ENCODE data around the gene TMEM8B. TPM values are rescaled to one million over a fixed set of nuclear protein-coding genes. Genes with fewer than 3 reads are reported as not detected.

The TMEM8B gene, protein sequence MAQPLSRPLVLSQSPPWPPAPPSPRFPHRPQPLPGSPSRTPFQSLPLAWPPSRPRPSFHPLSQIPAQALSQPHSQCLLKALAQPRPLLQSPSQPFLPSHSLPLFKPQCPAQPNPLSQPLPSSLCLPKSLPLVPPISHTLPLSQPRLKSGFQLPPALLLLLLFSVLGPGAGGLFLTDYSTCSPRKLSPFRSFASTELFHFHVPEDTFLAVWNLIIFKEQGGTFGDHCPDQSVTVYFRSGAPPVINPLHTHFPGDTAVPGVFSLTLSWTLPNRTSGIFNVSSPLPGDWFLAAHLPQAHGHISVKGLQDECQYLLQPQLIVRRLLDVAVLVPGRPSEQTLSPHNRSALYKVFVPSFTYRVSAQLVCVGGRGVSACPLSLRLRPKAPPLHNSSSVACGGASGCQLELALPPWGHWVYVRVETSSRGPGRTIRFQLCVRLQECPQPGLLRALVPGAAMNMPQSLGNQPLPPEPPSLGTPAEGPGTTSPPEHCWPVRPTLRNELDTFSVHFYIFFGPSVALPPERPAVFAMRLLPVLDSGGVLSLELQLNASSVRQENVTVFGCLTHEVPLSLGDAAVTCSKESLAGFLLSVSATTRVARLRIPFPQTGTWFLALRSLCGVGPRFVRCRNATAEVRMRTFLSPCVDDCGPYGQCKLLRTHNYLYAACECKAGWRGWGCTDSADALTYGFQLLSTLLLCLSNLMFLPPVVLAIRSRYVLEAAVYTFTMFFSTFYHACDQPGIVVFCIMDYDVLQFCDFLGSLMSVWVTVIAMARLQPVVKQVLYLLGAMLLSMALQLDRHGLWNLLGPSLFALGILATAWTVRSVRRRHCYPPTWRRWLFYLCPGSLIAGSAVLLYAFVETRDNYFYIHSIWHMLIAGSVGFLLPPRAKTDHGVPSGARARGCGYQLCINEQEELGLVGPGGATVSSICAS
- 0.86 and 1.9 TPM in 2 replicates for total RNA-seq

DNA sequence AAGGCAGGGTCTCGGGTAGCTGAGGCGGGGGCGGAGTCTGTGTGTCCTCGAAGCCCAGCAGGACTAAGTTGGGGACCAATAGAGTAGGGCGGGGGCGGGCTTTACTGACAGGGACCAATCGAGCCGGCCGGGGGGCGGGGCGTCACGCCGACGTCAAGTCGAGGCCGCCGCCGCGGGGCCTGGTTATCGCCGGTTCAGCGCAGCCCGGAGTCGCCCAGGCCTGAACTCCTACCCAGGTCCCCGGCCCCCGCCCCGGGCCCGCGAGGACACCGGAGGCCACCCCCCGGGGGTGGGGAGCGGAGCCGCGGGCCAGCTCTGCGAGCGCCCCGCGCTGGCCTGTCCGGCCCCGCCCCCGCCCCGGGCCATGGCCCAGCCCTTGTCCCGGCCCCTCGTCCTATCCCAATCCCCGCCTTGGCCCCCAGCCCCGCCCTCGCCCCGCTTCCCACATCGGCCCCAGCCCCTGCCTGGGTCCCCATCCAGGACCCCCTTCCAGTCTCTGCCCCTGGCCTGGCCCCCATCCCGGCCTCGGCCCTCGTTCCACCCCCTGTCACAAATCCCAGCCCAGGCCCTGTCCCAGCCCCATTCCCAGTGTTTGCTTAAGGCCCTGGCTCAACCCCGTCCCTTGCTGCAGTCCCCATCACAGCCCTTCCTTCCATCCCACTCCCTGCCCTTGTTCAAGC is at the start of gene TMEM8B:
Gene TMEM8B, plus strand, starts transcription at position 145 of the 680 bp plus-strand sequence. Its CDS starts 220 bp downstream, at position 365.
- DNase-seq (ENCODE audit: low read depth), result peak; percentile 92
- peak within 1 kb of the TSS; percentile 72 for H3K4me3 ChIP-seq (ENCODE audit: low read depth, low read length)
- TF ChIP-seq, protein P1, sequence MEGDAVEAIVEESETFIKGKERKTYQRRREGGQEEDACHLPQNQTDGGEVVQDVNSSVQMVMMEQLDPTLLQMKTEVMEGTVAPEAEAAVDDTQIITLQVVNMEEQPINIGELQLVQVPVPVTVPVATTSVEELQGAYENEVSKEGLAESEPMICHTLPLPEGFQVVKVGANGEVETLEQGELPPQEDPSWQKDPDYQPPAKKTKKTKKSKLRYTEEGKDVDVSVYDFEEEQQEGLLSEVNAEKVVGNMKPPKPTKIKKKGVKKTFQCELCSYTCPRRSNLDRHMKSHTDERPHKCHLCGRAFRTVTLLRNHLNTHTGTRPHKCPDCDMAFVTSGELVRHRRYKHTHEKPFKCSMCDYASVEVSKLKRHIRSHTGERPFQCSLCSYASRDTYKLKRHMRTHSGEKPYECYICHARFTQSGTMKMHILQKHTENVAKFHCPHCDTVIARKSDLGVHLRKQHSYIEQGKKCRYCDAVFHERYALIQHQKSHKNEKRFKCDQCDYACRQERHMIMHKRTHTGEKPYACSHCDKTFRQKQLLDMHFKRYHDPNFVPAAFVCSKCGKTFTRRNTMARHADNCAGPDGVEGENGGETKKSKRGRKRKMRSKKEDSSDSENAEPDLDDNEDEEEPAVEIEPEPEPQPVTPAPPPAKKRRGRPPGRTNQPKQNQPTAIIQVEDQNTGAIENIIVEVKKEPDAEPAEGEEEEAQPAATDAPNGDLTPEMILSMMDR (IDR thresholded peaks at IDR 0.05; ENCODE audit: insufficient read depth, low read depth, low read length), result no peak

DNA sequence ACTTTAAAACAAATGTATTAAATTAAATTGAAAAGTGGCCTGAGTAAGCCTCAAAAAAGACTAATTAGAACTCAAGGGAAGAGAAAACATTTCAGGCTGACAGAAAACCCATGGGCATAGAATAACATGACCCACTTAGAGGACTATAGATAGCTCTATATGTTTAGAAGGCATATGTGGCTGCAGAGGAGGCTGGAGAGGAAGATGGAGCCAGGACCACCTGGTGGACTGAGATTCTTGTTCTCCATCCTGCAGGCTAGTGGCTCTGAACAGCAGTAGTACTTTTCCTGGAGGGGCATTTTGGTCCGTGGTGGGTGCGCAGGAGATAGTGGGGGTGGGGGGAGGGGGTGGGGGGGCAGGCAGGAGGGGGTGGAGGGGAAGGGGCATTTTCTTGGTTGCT is 48.0 kb upstream of the TMEM8B start:
- no peak for DNase-seq (ENCODE audit: low read depth)
- H3K4me3 ChIP-seq (ENCODE audit: low read depth, low read length), result no peak overlapping the region
- TF ChIP-seq, protein P1 (IDR thresholded peaks at IDR 0.05; ENCODE audit: insufficient read depth, low read depth, low read length), result no peak

DNA sequence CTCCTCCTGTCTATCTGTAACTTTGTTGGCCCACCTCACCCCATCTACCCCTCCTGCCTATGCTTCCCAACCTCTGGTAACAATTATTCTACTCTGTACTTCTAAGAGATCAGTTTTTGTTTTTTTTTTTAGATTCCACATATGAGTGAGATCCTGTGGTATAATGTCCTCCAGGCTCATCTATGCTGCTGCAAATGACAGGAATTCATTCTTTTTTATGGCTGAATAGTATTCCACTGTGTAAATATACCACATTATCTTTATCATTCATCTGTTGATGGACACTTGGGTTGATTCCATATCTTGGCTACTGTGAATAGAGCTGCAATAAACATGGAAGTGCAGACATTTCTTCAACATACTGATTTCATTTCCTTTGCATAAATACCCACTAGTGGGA is 45.6 kb upstream of the TMEM8B start:
- no peak overlapping the region for H3K4me3 ChIP-seq (ENCODE audit: low read depth, low read length)
- TF ChIP-seq, protein P1 (IDR thresholded peaks at IDR 0.05; ENCODE audit: insufficient read depth, low read depth, low read length), result no peak
- no peak for DNase-seq (ENCODE audit: low read depth)

DNA sequence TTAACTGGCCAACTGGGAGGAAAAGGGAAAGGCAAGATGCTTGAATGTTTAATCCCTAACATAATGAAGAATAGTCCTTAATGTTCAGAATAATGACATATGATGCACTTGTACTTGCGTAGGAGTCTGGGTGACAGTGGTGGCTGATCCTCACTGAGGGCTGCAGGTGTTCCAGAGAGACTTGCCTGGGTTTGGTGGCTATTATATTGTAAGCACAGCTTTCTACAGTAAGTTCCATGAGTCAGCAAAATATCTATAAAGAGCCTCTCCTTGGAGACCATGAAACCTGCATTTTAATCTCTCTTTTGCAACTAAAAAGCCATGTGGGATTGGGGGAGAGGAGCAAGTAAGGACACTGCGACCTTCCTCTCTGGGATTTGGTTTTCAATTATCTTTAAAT is 39.5 kb upstream of the TMEM8B start:
- H3K4me3 ChIP-seq (ENCODE audit: low read depth, low read length), result no peak overlapping the region
- TF ChIP-seq, protein P1 (IDR thresholded peaks at IDR 0.05; ENCODE audit: insufficient read depth, low read depth, low read length), result no peak
- no peak for DNase-seq (ENCODE audit: low read depth)

DNA sequence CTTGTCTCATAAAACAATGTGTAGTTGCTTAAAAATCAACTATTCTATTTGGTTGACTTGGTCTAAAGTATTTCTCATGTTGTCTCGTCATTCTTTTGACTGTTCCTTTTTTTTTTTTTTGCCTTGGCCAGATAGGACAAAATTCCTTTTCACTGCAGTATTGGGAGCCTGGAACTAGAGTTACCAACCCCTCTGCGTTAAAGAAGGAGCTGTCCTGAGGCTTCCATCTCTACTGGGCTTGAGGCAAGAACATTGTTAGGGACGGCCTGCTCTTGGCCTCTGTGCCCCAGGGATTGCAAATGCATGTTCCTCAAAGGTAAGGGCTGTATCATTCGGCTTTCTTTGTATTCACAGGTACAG is 39.0 kb upstream of the TMEM8B start:
- no peak overlapping the region for H3K4me3 ChIP-seq (ENCODE audit: low read depth, low read length)
- TF ChIP-seq, protein P1 (IDR thresholded peaks at IDR 0.05; ENCODE audit: insufficient read depth, low read depth, low read length), result no peak
- DNase-seq (ENCODE audit: low read depth), result no peak
